CD4-positive, alpha-beta memory T cell (primary cell): ENCODE measurements around the gene PTPRD. TPM values are rescaled to one million over a fixed set of nuclear protein-coding genes. Genes with fewer than 3 reads are reported as not detected.

Source experiments
- CTCF ChIA-PET: fragments of 350-600 bp; sonication (Branson Sonifier 250); formaldehyde crosslinking; loops from one replicate; lab custom pipeline; 2021; ENCODE audit warnings: inconsistent platforms; ENCODE audit not compliant: partially characterized antibody; lab: Charles Lee
- POLR2A ChIA-PET: fragments of 350-600 bp; sonication (Branson Sonifier 250); formaldehyde crosslinking; loops from one replicate; lab custom pipeline; 2021; ENCODE audit not compliant: partially characterized antibody; lab: Charles Lee
- DNase-seq, 5 donors: peaks; one replicate each; pipeline versions ENCODE4 v3.0.0 to v3.0.0-alpha.2; 2020 to 2022; ENCODE audit warnings: mixed read lengths in 1 of 5
- H3K27ac ChIP-seq: one replicate; pipeline ENCODE4 v1.7.0; 2013; ENCODE audit warnings: low read depth, low read length
- H3K27me3 ChIP-seq: 2 replicates; pipeline ENCODE4 v1.7.0; 2013; ENCODE audit warnings: mild to moderate bottlenecking, low read length, moderate library complexity; ENCODE audit not compliant: insufficient read depth
- H3K36me3 ChIP-seq: 2 replicates; pipeline ENCODE4 v1.7.0; 2013; ENCODE audit warnings: mild to moderate bottlenecking, low read length, moderate library complexity; ENCODE audit not compliant: insufficient read depth
- H3K4me1 ChIP-seq: 2 replicates; pipeline ENCODE4 v1.7.0; 2013; ENCODE audit warnings: mild to moderate bottlenecking, low read length, moderate library complexity; ENCODE audit not compliant: insufficient read depth
- H3K4me3 ChIP-seq, 2 donors: one replicate each; pipeline ENCODE4 v1.7.0; 2013; ENCODE audit warnings: low read length in 2 of 2, mild to moderate bottlenecking in 1 of 2
- H3K9me3 ChIP-seq, 2 donors: one replicate each; pipeline ENCODE4 v1.7.0; 2013; ENCODE audit warnings: low read length in 2 of 2, control low read depth in 1 of 2; ENCODE audit not compliant: control insufficient read depth in 1 of 2
- H3K27ac Mint-ChIP-seq, 7 donors: one replicate each; pipeline ENCODE4 v1.8.0; 2020 to 2021; ENCODE audit warnings: mixed read lengths in 7 of 7, mild to moderate bottlenecking in 6 of 7, inconsistent platforms in 3 of 7, moderate library complexity in 3 of 7
- H3K27me3 Mint-ChIP-seq, 2 donors: one replicate each; pipeline ENCODE4 v1.8.0; 2020 to 2021; ENCODE audit warnings: mixed read lengths in 2 of 2
- H3K36me3 Mint-ChIP-seq, 2 donors: one replicate each; pipeline ENCODE4 v1.8.0; 2020 to 2021; ENCODE audit warnings: mixed read lengths in 2 of 2, inconsistent platforms in 1 of 2, mild to moderate bottlenecking in 1 of 2
- H3K4me1 Mint-ChIP-seq, 4 donors: one replicate each; pipeline ENCODE4 v1.8.0; 2020 to 2021; ENCODE audit warnings: mixed read lengths in 4 of 4, mild to moderate bottlenecking in 1 of 4
- H3K4me3 Mint-ChIP-seq, 8 donors: one replicate each; pipeline ENCODE4 v1.8.0; 2020 to 2021; ENCODE audit warnings: mixed read lengths in 8 of 8, mild to moderate bottlenecking in 7 of 8, moderate library complexity in 6 of 8, inconsistent platforms in 3 of 8
- H3K9me3 Mint-ChIP-seq, 8 donors: one replicate each; pipeline ENCODE4 v1.8.0; 2020 to 2021; ENCODE audit warnings: mixed read lengths in 8 of 8, mild to moderate bottlenecking in 5 of 8, inconsistent platforms in 3 of 8, moderate library complexity in 1 of 8
- intact Hi-C: fragments of 100-400 bp; cut with micrococcal nuclease; formaldehyde crosslinking; loops from one replicate; pipeline ENCODE4 v1.15.1; 2023
- polyA plus RNA-seq, 2 donors: library from polyadenylated mRNA; unstranded; fragments of 300-500 nt; fragmentation: Illumina TruSeq; gene quantifications; one replicate each; pipeline ENCODE4 v1.2.3, GENCODE V29; 2021
- total RNA-seq, 2 experiments: library from RNA; stranded (reverse); gene quantifications; one replicate each; pipeline ENCODE4 v1.2.3, GENCODE V29; 2021

The PTPRD gene
- total and polyA plus RNA-seq, 4 experiments from 2014 or later, result not detected

DNA sequence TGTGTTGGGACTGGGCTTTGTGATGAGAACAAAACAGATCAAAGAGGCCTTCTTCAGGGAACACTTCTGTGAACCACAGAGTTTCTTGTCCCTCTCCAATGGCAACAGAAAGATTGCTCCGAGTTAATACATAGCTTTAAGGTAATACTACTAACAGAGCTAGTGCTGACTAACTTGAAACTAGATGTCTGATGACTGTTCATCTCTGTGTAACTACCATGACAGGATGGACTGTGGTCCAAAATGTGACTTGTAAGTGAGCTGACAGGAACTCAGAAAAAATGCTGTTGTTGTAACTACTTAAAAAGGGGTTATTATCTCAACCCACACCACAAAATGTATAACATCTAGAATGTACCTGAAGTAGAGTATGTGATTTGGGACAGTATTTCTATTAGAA, 2183.0 kb downstream of the PTPRD start:
- H3K36me3 ChIP-seq, result no peaks in the 10 kb centered on the region
- peaks cover 4% of the 10 kb centered on the region for H3K27me3 ChIP-seq
- intact Hi-C loops, result no loop called here
- H3K27ac ChIP-seq, result no peak overlapping the region
- Mint-ChIP-seq H3K4me1 (peaks cover 21 to 31% (median 25%) of the 10 kb centered on the region in 4 donors), H3K27ac (peak overlapping the region in 3 of 7 donors; percentile 2 to 59 (median 10)), H3K9me3 (peaks cover 0 to 2% (median 0%) of the 10 kb centered on the region in 8 donors), H3K36me3 (no peaks in the 10 kb centered on the region), H3K27me3 (peaks cover 0 to 2% of the 10 kb centered on the region in 2 donors), H3K4me3 (peak overlapping the region in 3 of 8 donors; percentile 2 to 63 (median 40))
- ChIA-PET CTCF (no interaction called here), POLR2A (no interaction called here)
- DNase-seq, result peak in 1 of 5 donors; percentile 12
- H3K4me1 ChIP-seq, result peaks cover 6% of the 10 kb centered on the region
- H3K9me3 ChIP-seq, result no peaks in the 10 kb centered on the region
- no peak overlapping the region for H3K4me3 ChIP-seq

DNA sequence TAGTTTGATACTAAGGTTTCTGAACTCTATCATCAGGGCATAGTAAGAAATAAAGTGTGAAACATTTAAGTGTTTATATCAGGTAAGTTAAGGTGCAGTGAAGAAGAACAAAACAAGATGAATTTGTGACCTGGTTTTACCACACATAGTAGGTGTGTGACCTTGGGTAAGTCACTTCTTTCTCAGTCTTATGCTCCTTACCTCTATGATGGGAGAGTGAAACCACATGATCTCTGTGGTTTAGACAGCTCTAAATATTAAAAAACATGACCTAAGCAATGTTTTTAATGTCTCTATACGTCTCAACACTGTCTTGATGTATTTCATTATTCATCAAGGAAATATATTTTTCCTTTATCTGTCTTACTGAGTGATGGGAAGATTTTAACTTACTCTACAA, 2183.6 kb downstream of the PTPRD start:
- H3K27ac Mint-ChIP-seq, result peak overlapping the region in 6 of 7 donors; percentile 2 to 59 (median 9)
- H3K4me3 Mint-ChIP-seq, result peak overlapping the region in 4 of 8 donors; percentile 2 to 63 (median 32)
- no peak overlapping the region for H3K27ac ChIP-seq

DNA sequence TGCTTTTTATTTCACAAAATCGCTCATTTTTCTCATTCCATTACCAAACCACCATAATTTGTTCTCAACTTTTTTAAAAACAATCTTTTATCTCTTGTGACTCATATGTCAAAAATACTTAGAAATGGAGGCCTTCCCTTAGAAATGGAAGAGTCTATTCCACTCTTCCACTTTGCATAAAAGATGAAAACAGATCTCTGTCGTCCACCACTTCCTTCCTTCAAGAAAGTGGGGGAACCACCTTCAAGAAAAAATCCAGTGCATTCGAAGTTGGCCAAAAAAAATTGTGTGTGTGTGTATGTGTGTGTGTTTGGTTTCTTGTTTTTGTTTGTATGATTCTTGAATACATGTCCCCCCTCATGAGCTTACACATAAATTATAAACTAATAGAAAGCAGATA, 2184.4 kb downstream of the PTPRD start:
- Mint-ChIP-seq H3K4me1 (peaks cover 21 to 31% (median 25%) of the 10 kb centered on the region in 4 donors), H3K36me3 (no peaks in the 10 kb centered on the region), H3K27me3 (peaks cover 0 to 2% of the 10 kb centered on the region in 2 donors), H3K4me3 (peak overlapping the region in 5 of 8 donors; percentile 4 to 46 (median 22)), H3K27ac (peak overlapping the region in 2 of 7 donors; percentile 8 to 54), H3K9me3 (peaks cover 0 to 2% (median 0%) of the 10 kb centered on the region in 8 donors)
- Histone ChIP-seq H3K27me3 (peaks cover 4% of the 10 kb centered on the region), H3K27ac (no peak overlapping the region), H3K4me3 (no peak overlapping the region), H3K9me3 (no peaks in the 10 kb centered on the region), H3K4me1 (peaks cover 6% of the 10 kb centered on the region), H3K36me3 (no peaks in the 10 kb centered on the region)
- CTCF ChIA-PET, result no interaction called here
- intact Hi-C loops, result no loop called here
- peak in 2 of 5 donors; percentile 6 to 11 for DNase-seq
- POLR2A ChIA-PET, result no interaction called here

More for the DNA sequence above, 2183.6 kb downstream of the PTPRD start:
- POLR2A ChIA-PET, result no interaction called here
- H3K9me3 ChIP-seq, result no peaks in the 10 kb centered on the region
- CTCF ChIA-PET, result no interaction called here
- H3K27me3 ChIP-seq, result peaks cover 4% of the 10 kb centered on the region
- H3K4me1 ChIP-seq, result peaks cover 6% of the 10 kb centered on the region
- no peak for DNase-seq
- H3K4me3 ChIP-seq, result no peak overlapping the region
- H3K36me3 ChIP-seq, result no peaks in the 10 kb centered on the region
- no peaks in the 10 kb centered on the region for H3K36me3 Mint-ChIP-seq
- intact Hi-C loops, result no loop called here
- H3K4me1 Mint-ChIP-seq, result peaks cover 21 to 31% (median 25%) of the 10 kb centered on the region in 4 donors
- H3K27me3 Mint-ChIP-seq, result peaks cover 0 to 2% of the 10 kb centered on the region in 2 donors
- peaks cover 0 to 2% (median 0%) of the 10 kb centered on the region in 8 donors for H3K9me3 Mint-ChIP-seq

DNA sequence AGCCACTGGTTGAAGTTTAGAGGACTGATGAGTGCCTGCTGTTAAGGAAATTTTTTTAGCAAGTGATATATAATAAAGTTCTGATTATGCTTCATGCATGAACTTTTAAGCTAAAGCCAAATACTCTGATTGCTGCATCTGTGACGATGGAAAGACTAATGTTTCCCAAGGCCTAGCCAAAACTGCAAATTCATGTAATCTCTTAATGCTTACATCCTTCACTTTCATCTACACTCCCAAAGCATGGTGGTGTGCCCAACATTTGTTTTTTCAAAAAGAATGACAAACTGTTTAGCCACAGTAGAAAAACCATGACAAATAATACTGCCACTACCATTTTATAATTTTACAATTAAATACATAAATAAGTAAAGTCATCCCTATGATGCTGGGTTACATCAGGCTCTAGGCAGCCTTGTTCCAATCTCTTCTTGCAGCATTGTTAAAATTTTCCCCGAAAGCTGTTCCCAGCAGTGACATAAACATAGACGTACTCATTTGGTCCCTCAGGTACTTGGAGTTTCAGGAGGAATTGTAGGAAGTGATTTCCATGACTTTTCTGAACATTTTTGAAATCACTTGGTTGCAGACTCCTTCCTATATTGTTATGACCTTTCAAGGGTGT, 2187.9 kb downstream of the PTPRD start:
- no peak for DNase-seq

DNA sequence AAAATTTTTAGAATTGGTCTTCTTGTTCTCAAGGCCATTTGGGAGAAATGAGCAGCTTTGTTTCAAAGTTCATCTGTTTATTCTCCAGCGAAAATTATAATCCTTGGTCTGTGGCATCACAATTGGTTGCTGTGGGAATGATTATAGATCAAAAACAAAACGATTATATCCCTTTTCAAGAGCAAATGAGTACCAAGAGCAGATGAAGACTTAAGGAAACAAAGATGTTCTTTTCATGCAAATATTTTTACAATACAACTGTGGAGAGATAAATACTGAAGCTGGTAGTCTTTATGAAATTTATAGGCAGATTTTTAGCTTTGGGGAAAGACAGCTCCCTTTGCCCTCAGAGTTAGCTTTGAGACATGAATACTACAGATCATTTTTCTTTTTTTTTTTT, 2192.4 kb downstream of the PTPRD start:
- no peaks in the 10 kb centered on the region for H3K9me3 ChIP-seq
- no peaks in the 10 kb centered on the region for H3K4me1 ChIP-seq
- ChIA-PET POLR2A (no interaction called here), CTCF (no interaction called here)
- no peak for DNase-seq
- H3K4me3 Mint-ChIP-seq, result no peak overlapping the region
- H3K4me3 ChIP-seq, result no peak overlapping the region
- H3K4me1 Mint-ChIP-seq, result no peaks in the 10 kb centered on the region
- peaks cover 0 to 2% of the 10 kb centered on the region in 2 donors for H3K27me3 Mint-ChIP-seq
- H3K9me3 Mint-ChIP-seq, result peaks cover 0 to 2% (median 0%) of the 10 kb centered on the region in 8 donors
- no peak overlapping the region for H3K27ac ChIP-seq
- no peaks in the 10 kb centered on the region for H3K36me3 Mint-ChIP-seq
- intact Hi-C loops, result no loop called here
- no peak overlapping the region for H3K27ac Mint-ChIP-seq
- H3K27me3 ChIP-seq, result no peaks in the 10 kb centered on the region
- H3K36me3 ChIP-seq, result no peaks in the 10 kb centered on the region

More for the DNA sequence above, 2187.9 kb downstream of the PTPRD start:
- Histone ChIP-seq H3K4me3 (no peak overlapping the region), H3K27me3 (peaks cover 4% of the 10 kb centered on the region), H3K36me3 (no peaks in the 10 kb centered on the region), H3K27ac (no peak overlapping the region), H3K9me3 (no peaks in the 10 kb centered on the region), H3K4me1 (peaks cover 6% of the 10 kb centered on the region)
- intact Hi-C loops, result no loop called here
- peaks cover 0 to 1% of the 10 kb centered on the region in 2 donors for H3K27me3 Mint-ChIP-seq
- H3K9me3 Mint-ChIP-seq, result peaks cover 0 to 2% (median 0%) of the 10 kb centered on the region in 8 donors
- ChIA-PET CTCF (no interaction called here), POLR2A (no interaction called here)
- H3K27ac Mint-ChIP-seq, result no peak overlapping the region
- no peak overlapping the region for H3K4me3 Mint-ChIP-seq
- H3K4me1 Mint-ChIP-seq, result peaks cover 15 to 20% (median 18%) of the 10 kb centered on the region in 4 donors
- no peaks in the 10 kb centered on the region for H3K36me3 Mint-ChIP-seq

DNA sequence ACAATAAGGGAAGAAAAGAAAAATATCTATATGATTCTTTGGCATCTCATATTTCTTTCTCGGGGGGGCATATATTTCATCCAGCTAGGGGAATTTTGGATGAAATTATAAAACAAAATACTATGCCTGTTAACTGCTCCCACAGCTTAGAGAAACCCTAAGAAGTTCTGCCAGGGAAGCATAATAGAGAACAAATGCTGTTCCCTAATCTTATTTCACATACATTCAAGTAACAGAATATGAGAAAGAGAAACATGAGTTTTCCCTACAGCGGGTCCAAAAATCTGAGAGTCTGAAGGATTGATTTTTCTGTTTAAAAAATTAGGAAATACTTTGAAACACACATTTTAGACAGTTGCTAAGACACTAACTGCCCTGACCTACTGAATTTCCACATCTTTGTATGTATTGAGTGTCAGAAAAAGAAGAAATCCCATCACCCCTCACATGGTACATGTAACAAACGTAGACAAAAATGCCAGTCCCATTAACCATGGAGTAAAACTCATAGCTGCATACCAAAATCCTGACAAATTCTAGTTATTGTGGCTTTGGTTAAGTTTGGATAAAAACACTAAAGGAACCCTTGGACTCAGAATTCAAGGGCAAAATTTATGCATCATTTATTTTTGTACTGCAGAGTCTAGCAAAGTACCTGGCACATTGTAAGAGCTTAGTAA, 2193.1 kb downstream of the PTPRD start:
- no peaks in the 10 kb centered on the region for H3K27me3 ChIP-seq
- H3K27ac Mint-ChIP-seq, result no peak overlapping the region
- no peak overlapping the region for H3K27ac ChIP-seq
- H3K36me3 ChIP-seq, result no peaks in the 10 kb centered on the region
- intact Hi-C loops, result no loop called here
- no peak for DNase-seq
- CTCF ChIA-PET, result no interaction called here
- no peak overlapping the region for H3K4me3 Mint-ChIP-seq
- no peak overlapping the region for H3K4me3 ChIP-seq
- H3K27me3 Mint-ChIP-seq, result peaks cover 0 to 2% of the 10 kb centered on the region in 2 donors
- no peaks in the 10 kb centered on the region for H3K4me1 ChIP-seq
- POLR2A ChIA-PET, result no interaction called here
- H3K9me3 Mint-ChIP-seq, result peaks cover 0 to 2% (median 0%) of the 10 kb centered on the region in 8 donors
- no peaks in the 10 kb centered on the region for H3K9me3 ChIP-seq
- no peaks in the 10 kb centered on the region for H3K36me3 Mint-ChIP-seq
- no peaks in the 10 kb centered on the region for H3K4me1 Mint-ChIP-seq

DNA sequence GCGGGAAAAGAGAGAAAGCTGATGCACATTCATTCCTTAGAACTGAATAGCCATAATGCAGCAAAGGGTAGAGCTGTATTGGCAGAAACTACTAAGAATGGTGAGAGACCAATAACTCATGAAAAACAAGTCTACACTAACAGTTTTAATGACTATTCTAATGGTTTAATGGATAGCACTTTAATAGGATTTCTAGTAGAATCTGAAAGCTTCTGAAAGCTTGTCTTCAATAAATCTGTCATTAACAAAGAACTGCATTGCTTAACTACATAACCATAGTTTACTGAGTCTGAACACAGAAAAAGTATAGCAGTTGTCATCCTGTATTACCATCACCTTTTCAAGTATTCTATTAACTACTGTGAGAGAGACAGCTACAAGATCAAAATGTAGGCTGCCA, 2195.5 kb downstream of the PTPRD start:
- H3K9me3 Mint-ChIP-seq, result peaks cover 0 to 2% (median 0%) of the 10 kb centered on the region in 8 donors
- no peak for DNase-seq
- ChIA-PET POLR2A (interaction anchor here (0.5 kb wide), 1 partner anchor 695 kb away, joined by 3 read pairs; no protein-coding TSS in a partner anchor), CTCF (no interaction called here)
- H3K36me3 Mint-ChIP-seq, result no peaks in the 10 kb centered on the region
- no peaks in the 10 kb centered on the region for H3K9me3 ChIP-seq
- no peak overlapping the region for H3K27ac ChIP-seq
- intact Hi-C loops, result no loop called here
- no peak overlapping the region for H3K27ac Mint-ChIP-seq
- no peak overlapping the region for H3K4me3 Mint-ChIP-seq
- H3K36me3 ChIP-seq, result no peaks in the 10 kb centered on the region
- no peaks in the 10 kb centered on the region for H3K4me1 ChIP-seq
- H3K4me1 Mint-ChIP-seq, result no peaks in the 10 kb centered on the region
- H3K4me3 ChIP-seq, result no peak overlapping the region
- no peaks in the 10 kb centered on the region for H3K27me3 ChIP-seq
- H3K27me3 Mint-ChIP-seq, result peaks cover 0 to 2% of the 10 kb centered on the region in 2 donors
